K562 (cell line): ENCODE data around the gene EML2. TPM values are rescaled to one million over a fixed set of nuclear protein-coding genes. Genes with fewer than 3 reads are reported as not detected.
A peak's percentile ranks its signal among the peaks of the same experiment; 100 is the strongest.

Experiments
- BCL6 ChIP-seq: fragments of 250-450 bp; sonication (Bioruptor Pico); IDR thresholded peaks from 2 replicates; pipeline ENCODE4 v1.4.0; 2020
- JUN ChIP-seq, 2 experiments: sonication (generic) in 1 of 2; formaldehyde crosslinking in 1 of 2; IDR thresholded peaks; 2 replicates each; pipeline versions ENCODE4 v1.6.1 to v1.8.0; 2012 to 2022; ENCODE audit warnings: borderline replicate concordance in 2 of 2, mild to moderate bottlenecking in 2 of 2, improper control_type of control experiment in 1 of 2, low read depth in 1 of 2, low read length in 1 of 2, missing genetic modification reagents in 1 of 2
- JUNB ChIP-seq: fragments of 450-650 bp; formaldehyde crosslinking; conservative IDR thresholded peaks from 2 replicates; pipeline ENCODE4 v1.4.0; 2020; ENCODE audit warnings: mild to moderate bottlenecking
- KLF10 ChIP-seq: fragments of 250-450 bp; sonication (Bioruptor Pico); IDR thresholded peaks from 2 replicates; pipeline ENCODE4 v1.6.1; 2021; ENCODE audit warnings: matching md5 sums
- SLC30A9 ChIP-seq: fragments of 250-450 bp; sonication (Bioruptor Pico); IDR thresholded peaks from 2 replicates; pipeline ENCODE4 v1.8.0; 2022; ENCODE audit warnings: mild to moderate bottlenecking, moderate library complexity
- TAF9B ChIP-seq: fragments of 450-650 bp; IDR thresholded peaks from 2 replicates; pipeline ENCODE4 v1.6.1; 2018; ENCODE audit warnings: mild to moderate bottlenecking; ENCODE audit not compliant: partially characterized antibody
- YY1 ChIP-seq, 3 experiments: IDR thresholded peaks; 2 replicates each; pipeline ENCODE4 v1.6.1; 2011; ENCODE audit warnings: low read length in 2 of 3, mild to moderate bottlenecking in 2 of 3, moderate library complexity in 2 of 3, borderline replicate concordance in 1 of 3, control low read depth in 1 of 3, low read depth in 1 of 3; ENCODE audit not compliant: insufficient read depth in 3 of 3, insufficient replicate concordance in 2 of 3, control insufficient read depth in 1 of 3, insufficient read length in 1 of 3; ENCODE audit errors: extremely low read depth in 1 of 3
- ZNF212 ChIP-seq: fragments of 450-650 bp; formaldehyde crosslinking; IDR thresholded peaks from 2 replicates; pipeline ENCODE4 v1.4.0; 2020; ENCODE audit warnings: mild to moderate bottlenecking
- ZNF551 ChIP-seq: fragments of 250-450 bp; sonication (Bioruptor Pico); IDR thresholded peaks from 2 replicates; pipeline ENCODE4 v1.5.0; 2021; ENCODE audit warnings: mild to moderate bottlenecking, moderate library complexity
- polyA plus RNA-seq, 8 experiments: library from polyadenylated mRNA; depleted of rRNA in 4 of 8; stranded (reverse) in 5 of 8; unstranded in 3 of 8; fragments of >200 nt; fragmentation: Nextera tagmentation in 2 of 8; fragmentation: Illumina TruSeq in 1 of 8; extraction: Ambion mirVana in 2 of 8; extraction: Trizol in 1 of 8; gene quantifications; 2 replicates each; pipeline versions ENCODE4 v1.2.1 to v1.2.3, GENCODE V29; 2011 to 2014; ENCODE audit warnings: inconsistent platforms in 1 of 8, missing spikeins in 1 of 8
- total RNA-seq, 7 experiments: library from RNA; depleted of rRNA in 6 of 7; stranded (reverse); fragments of >200 nt in 6 of 7; fragmentation: Illumina TruSeq in 2 of 7; extraction: Trizol in 2 of 7; gene quantifications; 2 replicates each; pipeline versions ENCODE4 v1.2.1 to v1.2.3, GENCODE V29; 2011 to 2021; ENCODE audit warnings: low replicate concordance in 1 of 7
- TF ChIP-seq, protein P1 (sequence below), 2 experiments: fragments of 450-650 bp in 1 of 2; sonication (generic) in 1 of 2; formaldehyde crosslinking in 1 of 2; IDR thresholded peaks; 2 replicates each; pipeline versions ENCODE4 v1.7.1 to v1.9.0; 2016 to 2022; ENCODE audit warnings: inconsistent platforms in 1 of 2, mild to moderate bottlenecking in 1 of 2, missing genetic modification reagents in 1 of 2
- TF ChIP-seq, protein P2 (sequence below): sonication (generic); formaldehyde crosslinking; IDR thresholded peaks from 2 replicates; pipeline ENCODE4 v1.8.0; 2023; ENCODE audit warnings: mild to moderate bottlenecking, missing genetic modification reagents
- TF ChIP-seq, protein P3 (sequence below): sonication (generic); formaldehyde crosslinking; IDR thresholded peaks from 2 replicates; pipeline ENCODE4 v1.8.1; 2023; ENCODE audit warnings: mild to moderate bottlenecking, missing genetic modification reagents

Gene EML2
- total and polyA plus RNA-seq, 9 of the 15 experiments (the other 6 are each of a cell fraction or from before 2014, with no cell fraction given), result 2.6 to 69.6 (median 24.8) TPM

DNA sequence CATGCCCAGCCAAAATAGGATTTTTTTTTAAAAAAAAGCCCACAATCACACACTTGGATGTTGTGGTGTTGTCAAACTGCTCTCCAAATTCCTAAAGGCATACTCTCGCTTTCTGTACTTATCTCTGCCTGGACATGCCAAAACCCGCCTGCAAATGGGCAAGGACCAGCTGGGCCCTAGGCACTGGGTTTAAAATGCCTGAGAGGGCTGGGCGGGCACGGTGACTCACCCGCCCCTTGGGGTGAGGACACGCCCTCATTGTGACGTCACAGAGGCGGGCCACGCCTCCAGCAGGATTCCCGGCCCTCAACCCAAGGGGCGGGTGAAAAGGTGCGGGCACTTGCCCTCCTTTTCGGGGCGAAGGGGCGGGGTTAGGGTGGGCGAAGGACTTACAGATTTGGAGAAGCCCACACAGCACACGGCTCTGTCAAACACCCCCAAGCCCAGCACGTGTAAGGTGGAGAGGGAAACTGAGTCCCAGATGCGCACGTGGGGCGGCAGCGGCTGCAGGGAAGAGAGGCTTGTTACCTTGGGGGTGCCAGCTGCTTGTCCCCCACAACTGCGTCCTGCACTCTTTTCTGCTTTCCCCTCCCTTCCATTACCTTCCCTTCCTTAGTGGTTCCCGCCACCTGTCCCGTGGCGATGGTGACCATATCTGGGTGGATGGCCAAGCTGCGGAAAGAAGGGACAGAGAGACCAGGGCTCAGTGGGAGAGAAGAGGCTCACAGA lies 6.6 kb downstream of the EML2 start (continued):
- TF ChIP-seq, protein P1, sequence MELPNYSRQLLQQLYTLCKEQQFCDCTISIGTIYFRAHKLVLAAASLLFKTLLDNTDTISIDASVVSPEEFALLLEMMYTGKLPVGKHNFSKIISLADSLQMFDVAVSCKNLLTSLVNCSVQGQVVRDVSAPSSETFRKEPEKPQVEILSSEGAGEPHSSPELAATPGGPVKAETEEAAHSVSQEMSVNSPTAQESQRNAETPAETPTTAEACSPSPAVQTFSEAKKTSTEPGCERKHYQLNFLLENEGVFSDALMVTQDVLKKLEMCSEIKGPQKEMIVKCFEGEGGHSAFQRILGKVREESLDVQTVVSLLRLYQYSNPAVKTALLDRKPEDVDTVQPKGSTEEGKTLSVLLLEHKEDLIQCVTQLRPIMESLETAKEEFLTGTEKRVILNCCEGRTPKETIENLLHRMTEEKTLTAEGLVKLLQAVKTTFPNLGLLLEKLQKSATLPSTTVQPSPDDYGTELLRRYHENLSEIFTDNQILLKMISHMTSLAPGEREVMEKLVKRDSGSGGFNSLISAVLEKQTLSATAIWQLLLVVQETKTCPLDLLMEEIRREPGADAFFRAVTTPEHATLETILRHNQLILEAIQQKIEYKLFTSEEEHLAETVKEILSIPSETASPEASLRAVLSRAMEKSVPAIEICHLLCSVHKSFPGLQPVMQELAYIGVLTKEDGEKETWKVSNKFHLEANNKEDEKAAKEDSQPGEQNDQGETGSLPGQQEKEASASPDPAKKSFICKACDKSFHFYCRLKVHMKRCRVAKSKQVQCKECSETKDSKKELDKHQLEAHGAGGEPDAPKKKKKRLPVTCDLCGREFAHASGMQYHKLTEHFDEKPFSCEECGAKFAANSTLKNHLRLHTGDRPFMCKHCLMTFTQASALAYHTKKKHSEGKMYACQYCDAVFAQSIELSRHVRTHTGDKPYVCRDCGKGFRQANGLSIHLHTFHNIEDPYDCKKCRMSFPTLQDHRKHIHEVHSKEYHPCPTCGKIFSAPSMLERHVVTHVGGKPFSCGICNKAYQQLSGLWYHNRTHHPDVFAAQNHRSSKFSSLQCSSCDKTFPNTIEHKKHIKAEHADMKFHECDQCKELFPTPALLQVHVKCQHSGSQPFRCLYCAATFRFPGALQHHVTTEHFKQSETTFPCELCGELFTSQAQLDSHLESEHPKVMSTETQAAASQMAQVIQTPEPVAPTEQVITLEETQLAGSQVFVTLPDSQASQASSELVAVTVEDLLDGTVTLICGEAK (IDR thresholded peaks at IDR 0.05), result no peak
- TF ChIP-seq, protein P1 (CRISPR knock-in tag; IDR thresholded peaks at IDR 0.05), result no peak
- no peak for TF ChIP-seq YY1 (IDR thresholded peaks at IDR 0.05; ENCODE audit: borderline replicate concordance in 1 of 3, control insufficient read depth in 1 of 3, extremely low read depth in 1 of 3, insufficient read depth in 3 of 3, insufficient read length in 1 of 3, insufficient replicate concordance in 2 of 3, low read depth in 1 of 3, low read length in 2 of 3)
- TF ChIP-seq, protein P2, sequence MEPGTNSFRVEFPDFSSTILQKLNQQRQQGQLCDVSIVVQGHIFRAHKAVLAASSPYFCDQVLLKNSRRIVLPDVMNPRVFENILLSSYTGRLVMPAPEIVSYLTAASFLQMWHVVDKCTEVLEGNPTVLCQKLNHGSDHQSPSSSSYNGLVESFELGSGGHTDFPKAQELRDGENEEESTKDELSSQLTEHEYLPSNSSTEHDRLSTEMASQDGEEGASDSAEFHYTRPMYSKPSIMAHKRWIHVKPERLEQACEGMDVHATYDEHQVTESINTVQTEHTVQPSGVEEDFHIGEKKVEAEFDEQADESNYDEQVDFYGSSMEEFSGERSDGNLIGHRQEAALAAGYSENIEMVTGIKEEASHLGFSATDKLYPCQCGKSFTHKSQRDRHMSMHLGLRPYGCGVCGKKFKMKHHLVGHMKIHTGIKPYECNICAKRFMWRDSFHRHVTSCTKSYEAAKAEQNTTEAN, result no peak
- TF ChIP-seq, protein P3, sequence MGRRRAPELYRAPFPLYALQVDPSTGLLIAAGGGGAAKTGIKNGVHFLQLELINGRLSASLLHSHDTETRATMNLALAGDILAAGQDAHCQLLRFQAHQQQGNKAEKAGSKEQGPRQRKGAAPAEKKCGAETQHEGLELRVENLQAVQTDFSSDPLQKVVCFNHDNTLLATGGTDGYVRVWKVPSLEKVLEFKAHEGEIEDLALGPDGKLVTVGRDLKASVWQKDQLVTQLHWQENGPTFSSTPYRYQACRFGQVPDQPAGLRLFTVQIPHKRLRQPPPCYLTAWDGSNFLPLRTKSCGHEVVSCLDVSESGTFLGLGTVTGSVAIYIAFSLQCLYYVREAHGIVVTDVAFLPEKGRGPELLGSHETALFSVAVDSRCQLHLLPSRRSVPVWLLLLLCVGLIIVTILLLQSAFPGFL, result no peak
- TF ChIP-seq BCL6, result no peak
- TF ChIP-seq JUN (IDR thresholded peaks at IDR 0.05; ENCODE audit: borderline replicate concordance, low read depth, low read length), result peak; percentile 58
- TF ChIP-seq JUN (CRISPR knock-in tag; IDR thresholded peaks at IDR 0.05; ENCODE audit: borderline replicate concordance), result no peak
- no peak for TF ChIP-seq TAF9B
- TF ChIP-seq SLC30A9 (CRISPR knock-in tag), result no peak
- TF ChIP-seq ZNF551, result no peak
- no peak for TF ChIP-seq KLF10 (CRISPR knock-in tag)
- TF ChIP-seq JUNB (CRISPR knock-in tag), result peak; percentile 82
- TF ChIP-seq ZNF212 (CRISPR knock-in tag), result no peak
